HG03139 (cell line): ENCODE data around the gene SMARCB1.
A peak's percentile ranks its signal among the peaks of the same experiment; 100 is the strongest.
"Not testable (repeated sequence)": the region's sequence is repeated elsewhere in the genome, so short reads cannot be mapped to it uniquely, and the experiment has no call there.

ENCODE experiments used
- ATAC-seq: cut with Tn5 transposase; IDR thresholded peaks from one replicate; pipeline ENCODE4 v1.9.1; 2021; ENCODE audit not compliant: unreplicated experiment

Gene SMARCB1

DNA sequence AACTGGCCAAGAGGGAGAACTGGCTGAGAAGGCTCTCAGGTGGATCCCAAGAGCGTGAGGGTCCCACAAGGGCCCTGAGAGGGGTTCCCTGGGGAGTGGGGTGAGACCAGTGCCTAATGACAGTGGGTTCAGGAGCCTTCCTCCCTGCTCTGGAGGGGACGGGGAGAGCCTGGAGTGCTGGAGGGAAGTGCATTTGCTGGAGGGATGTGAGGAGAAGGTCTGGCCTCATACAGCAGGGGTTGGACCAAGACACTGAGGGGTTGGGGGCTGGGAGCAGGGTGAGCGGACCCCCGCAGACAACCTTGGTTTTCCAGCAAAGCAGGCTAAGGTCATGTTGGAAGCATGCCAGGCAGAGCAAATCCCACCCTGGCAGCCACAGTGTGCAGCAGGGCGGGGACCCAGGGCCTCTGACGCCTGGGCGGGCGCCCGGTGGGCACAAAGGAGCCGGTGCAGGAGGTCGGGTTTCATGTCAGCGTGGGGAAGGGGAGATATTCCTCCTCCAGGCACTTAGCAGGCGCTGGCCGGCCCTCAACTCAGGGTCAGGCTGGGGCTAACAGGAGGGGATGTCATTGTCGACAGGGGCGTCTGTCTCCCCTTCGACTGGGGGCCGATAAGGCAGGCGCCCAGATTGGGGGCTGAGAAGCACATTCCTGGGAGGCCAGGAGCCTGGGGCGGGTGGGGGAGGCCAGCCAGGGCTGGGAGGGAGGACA lies 55.1 kb downstream of the SMARCB1 start:
- no peak for ATAC-seq

GRCh38 chr22:23842599-23842998 lies 55.8 kb downstream of the SMARCB1 start:
- no peak for ATAC-seq

- ATAC-seq = no peak
Observed at GRCh38 chr22:23844739-23845202, 58.0 kb downstream of the SMARCB1 start.

- ATAC-seq = no peak
Observed at GRCh38 chr22:23845265-23846080, 58.7 kb downstream of the SMARCB1 start.

DNA sequence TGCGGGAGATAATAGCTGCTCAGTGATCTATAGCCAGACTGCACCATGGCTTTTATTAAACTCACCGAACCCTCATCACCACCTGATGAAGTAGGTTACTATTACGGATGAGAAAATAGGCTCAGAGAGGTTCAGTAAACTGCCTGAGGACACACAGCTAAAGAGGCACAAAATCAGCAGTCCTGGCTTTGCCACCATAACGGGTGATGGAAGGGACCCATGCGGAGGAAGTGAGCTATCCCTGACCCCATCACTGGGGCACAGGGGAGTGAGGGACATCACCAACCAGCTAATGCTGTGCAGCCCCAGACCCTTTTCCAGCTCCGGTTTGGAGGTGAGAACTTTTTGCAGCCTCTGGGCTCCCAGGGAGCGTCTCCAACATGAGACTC lies 59.3 kb downstream of the SMARCB1 start:
- ATAC-seq = no peak

DNA sequence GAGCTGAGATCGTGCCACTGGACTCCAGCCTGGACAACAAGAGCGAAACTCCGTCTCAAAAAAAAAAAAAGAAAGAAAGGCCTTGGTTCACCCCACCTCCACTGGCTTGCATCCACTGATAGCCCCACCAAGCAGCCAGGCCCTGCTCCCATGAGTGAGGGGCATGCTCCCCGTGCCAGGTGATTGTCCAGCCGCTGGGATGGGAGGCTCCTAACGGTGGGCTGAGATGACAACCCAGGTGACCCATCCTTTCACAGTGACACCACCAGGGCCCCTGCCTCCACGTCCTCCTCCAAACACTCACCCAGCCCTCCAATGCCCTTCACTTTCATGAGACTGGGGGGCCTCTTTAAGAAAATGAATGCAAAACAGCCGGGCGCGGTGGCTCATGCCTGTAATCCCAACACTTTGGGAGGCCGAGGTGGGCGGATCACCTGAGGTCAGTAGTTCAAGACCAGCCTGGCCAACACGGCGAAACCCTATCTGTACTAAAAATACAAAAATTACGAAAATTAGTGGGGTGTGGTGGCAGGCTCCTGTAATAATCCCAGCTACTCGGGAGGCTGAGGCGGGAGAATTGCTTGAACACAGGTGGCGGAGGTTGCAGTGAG lies 60.6 kb downstream of the SMARCB1 start:
- no peak for ATAC-seq

DNA sequence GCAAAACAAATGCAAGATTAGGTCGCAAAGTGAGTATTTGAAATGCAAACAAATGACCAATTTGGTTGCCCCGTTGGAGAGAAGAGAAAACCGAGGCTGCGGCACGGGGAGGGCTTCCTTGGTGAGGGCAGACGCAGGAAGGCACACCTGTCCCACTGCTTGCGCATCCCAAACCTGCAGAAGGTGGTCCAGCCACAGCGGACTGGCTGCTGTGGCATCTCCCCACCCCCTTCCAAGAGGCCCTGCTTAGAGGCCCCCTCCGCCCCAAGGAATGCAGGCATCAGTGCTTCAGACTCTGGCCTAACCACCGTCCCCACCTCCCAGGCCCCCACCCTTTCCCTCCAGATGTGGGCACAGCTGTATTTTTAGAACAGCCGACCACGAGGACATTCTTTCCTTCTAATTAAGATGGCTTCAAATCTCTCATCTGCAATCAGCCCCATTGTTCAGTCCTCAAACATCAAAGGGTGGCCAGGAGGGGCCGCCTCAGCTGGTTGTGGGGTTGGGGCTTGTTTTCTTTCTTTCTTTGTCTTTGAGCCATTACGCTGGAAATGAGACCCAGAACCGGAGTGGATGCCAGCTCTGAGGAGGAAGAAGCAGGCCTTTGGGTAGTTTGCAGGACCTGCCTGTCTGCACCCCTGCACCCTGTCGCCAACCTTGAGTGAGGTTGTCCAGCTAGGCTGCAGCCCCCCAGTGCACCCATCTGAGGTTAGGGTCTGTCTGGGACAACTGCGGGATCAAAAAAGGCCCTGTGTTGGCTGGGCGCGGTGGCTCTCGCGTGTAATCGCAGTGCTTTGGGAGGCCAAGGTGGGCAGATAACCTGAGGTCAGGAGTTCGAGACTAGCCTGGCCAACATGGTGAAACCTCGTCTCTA lies 61.5 kb downstream of the SMARCB1 start:
- ATAC-seq = no peak

DNA sequence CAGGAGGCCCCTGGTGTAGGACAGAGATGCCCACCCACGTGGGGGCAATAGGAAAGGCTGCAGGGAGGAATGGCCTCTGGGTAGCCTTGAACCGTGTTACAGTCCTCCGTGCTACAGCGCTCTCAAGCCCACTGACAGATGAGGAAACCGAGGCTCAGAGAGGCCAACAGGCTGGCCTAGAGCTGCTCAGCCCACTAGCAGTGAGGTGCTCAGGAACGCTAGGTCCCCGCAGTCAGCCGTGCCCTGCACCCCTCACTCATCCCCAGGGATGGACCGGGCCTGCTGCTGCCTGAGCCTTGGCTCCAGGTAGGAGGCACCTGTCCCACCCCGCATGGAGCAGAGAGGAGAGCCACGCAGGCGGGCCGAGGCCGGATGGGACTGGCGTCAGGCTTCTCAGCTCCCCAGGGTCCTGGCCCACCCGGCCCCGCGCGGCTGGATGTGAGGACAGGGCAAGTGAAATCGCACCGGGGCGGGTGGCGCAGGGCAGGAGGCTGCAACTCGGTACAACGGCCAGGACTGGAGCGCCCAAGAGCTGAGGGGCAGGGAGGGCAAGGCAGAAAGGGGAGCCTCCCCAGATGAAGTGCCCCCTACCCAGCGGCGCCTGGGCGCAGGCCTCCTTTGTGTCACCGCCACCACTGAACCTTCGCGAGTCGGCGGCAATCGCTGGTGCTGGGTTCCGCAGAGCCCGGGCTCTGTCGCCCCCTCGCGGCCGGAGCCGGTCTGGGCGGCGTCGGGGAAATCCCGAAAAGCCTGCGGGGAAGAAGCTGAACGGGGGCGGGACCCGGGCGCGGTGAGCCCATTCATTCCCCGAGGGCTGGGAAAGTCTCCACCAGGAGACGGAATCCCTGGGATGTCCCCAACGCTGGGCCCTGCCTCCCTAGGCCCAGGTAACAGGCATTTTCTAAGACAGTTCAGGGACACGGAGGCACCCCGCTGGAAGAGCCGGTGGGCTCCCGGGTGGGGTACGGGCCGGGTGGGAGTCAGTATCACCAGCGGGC lies 62.5 kb downstream of the SMARCB1 start:
- ATAC-seq = no peak

- no peak for ATAC-seq
Observed at GRCh38 chr22:23850136-23850611, 63.4 kb downstream of the SMARCB1 start.

DNA sequence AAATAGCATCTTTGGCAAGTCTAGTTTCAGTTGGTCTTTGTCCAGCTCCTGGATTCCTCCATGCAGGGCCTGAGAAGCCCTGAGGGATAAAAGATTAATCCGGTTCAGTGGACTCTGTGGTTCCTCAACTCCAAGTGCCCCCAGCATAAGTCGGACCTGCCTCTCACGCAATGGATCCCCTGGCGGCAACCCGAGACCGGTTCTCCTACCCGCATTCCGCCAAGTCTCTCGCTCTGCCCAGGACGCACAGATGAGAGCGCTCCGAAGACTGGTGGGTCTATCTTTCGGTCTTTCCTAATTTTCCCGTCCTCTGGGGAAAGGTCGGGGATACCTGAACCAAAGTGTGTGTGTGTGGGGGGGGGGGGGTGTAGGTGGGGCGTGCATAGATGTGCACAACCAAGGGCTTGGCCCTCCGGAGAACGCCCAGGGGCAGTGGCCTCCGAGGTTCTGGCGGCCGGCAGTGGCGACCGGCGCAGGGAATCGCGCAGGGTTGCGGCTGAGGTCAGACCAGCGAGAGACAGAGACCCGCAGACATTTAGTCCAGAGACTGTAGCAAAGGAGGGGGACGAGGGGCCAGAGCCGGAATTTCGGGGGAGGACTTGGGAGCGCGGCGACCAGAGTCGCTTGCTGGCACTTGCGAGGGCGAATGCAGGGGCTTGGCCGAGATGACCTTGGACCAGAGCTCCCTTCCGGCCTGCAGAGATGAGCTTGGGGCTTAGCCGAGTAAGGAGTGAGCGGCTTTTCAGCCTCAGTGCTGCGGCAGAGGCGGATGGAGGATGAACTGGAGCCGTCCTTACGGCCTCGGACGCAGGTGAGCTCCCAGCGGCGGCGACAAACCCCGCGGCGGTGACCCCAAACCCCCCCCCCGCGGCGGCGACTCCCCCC lies 70.2 kb downstream of the SMARCB1 start:
- peak; percentile 30 for ATAC-seq

- ATAC-seq = peak; percentile 84
Observed at GRCh38 chr22:23857606-23858483, 71.1 kb downstream of the SMARCB1 start, which contains the start of gene SLC2A11. Gene SLC2A11, plus strand, starts transcription at chr22:23857875. Its CDS starts 125 bp downstream, at chr22:23858000.

- ATAC-seq = no peak
Observed at GRCh38 chr22:23858484-23858815, 71.7 kb downstream of the SMARCB1 start.

DNA sequence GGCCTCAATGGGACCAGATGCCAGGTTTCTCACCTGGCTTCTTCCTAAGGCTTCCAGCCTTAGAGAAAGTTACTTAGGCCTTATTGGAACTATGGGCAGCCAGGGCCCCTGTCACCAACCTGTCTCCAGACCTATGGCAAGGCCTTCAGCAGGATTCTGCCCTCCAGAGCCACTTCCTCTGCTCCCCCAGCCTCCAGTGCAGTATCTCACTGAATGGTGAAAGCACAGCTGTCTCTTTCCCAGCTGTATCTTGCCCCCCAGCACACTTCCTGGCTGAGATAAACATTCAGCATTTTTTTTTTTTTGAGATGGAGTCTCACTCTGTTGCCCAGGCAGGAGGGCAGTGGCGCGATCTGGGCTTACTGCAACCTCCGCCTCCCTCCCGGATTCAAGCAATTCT lies 72.4 kb downstream of the SMARCB1 start:
- ATAC-seq = no peak

- not testable (repeated sequence) for ATAC-seq
Observed at GRCh38 chr22:23860187-23860586, 73.4 kb downstream of the SMARCB1 start.

- no peak for ATAC-seq
Observed at GRCh38 chr22:23862103-23862502, 75.3 kb downstream of the SMARCB1 start.

GRCh38 chr22:23864499-23865154 lies 77.9 kb downstream of the SMARCB1 start:
- not testable (repeated sequence) for ATAC-seq

DNA sequence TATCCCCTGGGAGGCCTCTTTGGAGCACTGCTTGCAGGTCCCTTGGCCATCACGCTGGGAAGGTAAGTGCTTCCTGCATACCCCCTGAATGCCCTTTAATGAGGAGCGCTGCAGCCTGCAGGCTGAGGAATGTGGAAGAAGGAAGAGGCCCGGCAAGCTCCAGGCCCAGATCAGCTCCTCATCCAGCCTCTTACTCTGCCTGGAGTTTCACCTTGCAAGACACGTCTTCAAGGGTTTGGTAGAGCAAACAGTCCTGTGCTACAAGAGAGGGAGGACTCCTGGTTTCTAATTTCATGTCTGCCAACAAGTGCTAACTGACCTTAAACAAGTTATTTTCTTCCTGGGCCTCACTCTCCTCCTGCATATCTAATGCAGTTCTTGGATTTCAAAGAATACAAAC lies 81.8 kb downstream of the SMARCB1 start:
- ATAC-seq = no peak
